Neuronal stem cell (in vitro differentiated cells): Measurements from ENCODE around the gene SCYL1.

Source experiments
- DNase-seq: peaks from one replicate; pipeline ENCODE4 v3.0.0-alpha.2; 2013; ENCODE audit warnings: low spot score
- H2AFZ ChIP-seq: one replicate; pipeline ENCODE4 v1.6.1; 2013; ENCODE audit warnings: mild to moderate bottlenecking, low read length, inconsistent platforms
- H2AK5ac ChIP-seq: 2 replicates; pipeline ENCODE4 v1.6.1; 2013; ENCODE audit warnings: low read depth, mild to moderate bottlenecking, inconsistent platforms, low read length, moderate library complexity, mixed read lengths
- H2BK120ac ChIP-seq: 2 replicates; pipeline ENCODE4 v1.6.1; 2013; ENCODE audit warnings: low read depth, mild to moderate bottlenecking, inconsistent platforms, low read length, moderate library complexity, mixed read lengths
- H2BK12ac ChIP-seq: one replicate; pipeline ENCODE4 v1.6.1; 2013; ENCODE audit warnings: low read length, inconsistent platforms
- H2BK15ac ChIP-seq: 2 replicates; pipeline ENCODE4 v1.6.1; 2013; ENCODE audit warnings: mild to moderate bottlenecking, low read length, inconsistent platforms, mixed read lengths
- H2BK5ac ChIP-seq: one replicate; pipeline ENCODE4 v1.6.1; 2013; ENCODE audit warnings: inconsistent platforms, mild to moderate bottlenecking, low read length, moderate library complexity
- H3K14ac ChIP-seq: one replicate; pipeline ENCODE4 v1.6.1; 2013; ENCODE audit warnings: low read length, inconsistent platforms
- H3K18ac ChIP-seq: 2 replicates; pipeline ENCODE4 v1.6.1; 2013; ENCODE audit warnings: low read length, inconsistent platforms
- H3K23ac ChIP-seq: 2 replicates; pipeline ENCODE4 v1.6.1; 2013; ENCODE audit warnings: low read depth, mild to moderate bottlenecking, mixed read lengths, low read length, inconsistent platforms; ENCODE audit not compliant: poor library complexity
- H3K27ac ChIP-seq: replicated peaks from 3 replicates; pipeline ENCODE4 v1.5.1; 2013; ENCODE audit warnings: low read length, inconsistent platforms
- H3K27me3 ChIP-seq, 3 experiments: 2 replicates each; pipeline ENCODE4 v1.6.1; 2013; ENCODE audit warnings: low read length in 3 of 3, mild to moderate bottlenecking in 2 of 3, inconsistent platforms in 1 of 3, low read depth in 1 of 3, mixed read lengths in 1 of 3, moderate library complexity in 1 of 3; ENCODE audit not compliant: control insufficient read depth in 3 of 3, insufficient read depth in 3 of 3
- H3K36me3 ChIP-seq, 2 donors: replicated peaks in 1 of 2; 2 replicates each; pipeline ENCODE4 v1.6.1; 2013; ENCODE audit warnings: low read length in 2 of 2; ENCODE audit not compliant: control insufficient read depth in 2 of 2, insufficient read depth in 2 of 2
- H3K4ac ChIP-seq: 2 replicates; pipeline ENCODE4 v1.6.1; 2013; ENCODE audit warnings: inconsistent platforms, mild to moderate bottlenecking, low read length, moderate library complexity
- H3K4me1 ChIP-seq, 2 donors: 1 replicate in 1 of 2; 2 replicates in 1 of 2; pipeline ENCODE4 v1.6.1; 2013; ENCODE audit warnings: low read length in 2 of 2, low read depth in 1 of 2; ENCODE audit not compliant: control insufficient read depth in 2 of 2, insufficient read depth in 1 of 2
- H3K4me2 ChIP-seq: one replicate; pipeline ENCODE4 v1.6.1; 2013; ENCODE audit warnings: mild to moderate bottlenecking, low read length, inconsistent platforms; ENCODE audit not compliant: insufficient read depth, poor library complexity, severe bottlenecking
- H3K4me3 ChIP-seq, 2 donors: 2 replicates each; pipeline ENCODE4 v1.5.1; 2013; ENCODE audit warnings: low read length in 2 of 2, mild to moderate bottlenecking in 2 of 2, inconsistent platforms in 1 of 2, moderate library complexity in 1 of 2
- H3K79me1 ChIP-seq: one replicate; pipeline ENCODE4 v1.6.1; 2013; ENCODE audit warnings: low read depth, mild to moderate bottlenecking, inconsistent platforms, low read length, moderate library complexity
- H3K9ac ChIP-seq: one replicate; pipeline ENCODE4 v1.6.1; 2013; ENCODE audit warnings: mild to moderate bottlenecking, low read depth, low read length, inconsistent platforms; ENCODE audit not compliant: poor library complexity
- H3K9me3 ChIP-seq, 2 donors: replicated peaks in 1 of 2; 2 replicates each; pipeline versions ENCODE3 to v1.6.1; 2013; ENCODE audit warnings: low read length in 2 of 2, mild to moderate bottlenecking in 2 of 2, inconsistent platforms in 1 of 2, low read depth in 1 of 2, mixed read lengths in 1 of 2, moderate library complexity in 1 of 2; ENCODE audit not compliant: control insufficient read depth in 2 of 2, insufficient read depth in 1 of 2
- H4K8ac ChIP-seq: one replicate; pipeline ENCODE4 v1.6.1; 2013; ENCODE audit warnings: low read depth, mild to moderate bottlenecking, inconsistent platforms, low read length, moderate library complexity
- H4K91ac ChIP-seq: one replicate; pipeline ENCODE4 v1.6.1; 2013; ENCODE audit warnings: low read length, low read depth, mild to moderate bottlenecking, inconsistent platforms; ENCODE audit not compliant: poor library complexity
- WGBS, 2 donors: extraction: QIAGEN DNeasy Blood & Tissue Kit; methylation state at CpG; one replicate each; pipeline ENCODE4 v1.1.7; 2013; ENCODE audit warnings: missing lambda C conversion rate in 2 of 2, mixed read lengths in 1 of 2; ENCODE audit not compliant: insufficient read length in 2 of 2, insufficient replicate concordance in 1 of 2; ENCODE audit errors: extremely low coverage in 2 of 2; 5-methylcytosine and 5-hydroxymethylcytosine counted together

SCYL1 gene

GRCh38 chr11:65536412-65537295 lies 11.8 kb downstream of the SCYL1 start:
- Histone ChIP-seq H3K4ac (no peak overlapping the region), H3K79me1 (peaks cover 3% of the 10 kb centered on the region), H3K27me3 (peaks cover 0 to 35% (median 13%) of the 10 kb centered on the region in 3 experiments), H4K91ac (no peak overlapping the region), H3K14ac (no peak overlapping the region), H2BK120ac (no peak overlapping the region), H3K27ac (no peak overlapping the region), H3K4me2 (no peak overlapping the region), H3K36me3 (peaks cover 33 to 60% of the 10 kb centered on the region in 2 donors), H3K9ac (peak overlapping the region; percentile 54), H3K18ac (no peak overlapping the region), H4K8ac (no peak overlapping the region), H2BK12ac (no peak overlapping the region), H3K4me3 (peak overlapping the region in 1 of 2 donors; percentile 23), H2AK5ac (no peak overlapping the region), H3K9me3 (no peaks in the 10 kb centered on the region), H3K4me1 (peaks cover 0 to 10% of the 10 kb centered on the region in 2 donors), H2BK5ac (no peak overlapping the region), H2AFZ (no peak overlapping the region), H3K23ac (peak overlapping the region; percentile 65), H2BK15ac (no peak overlapping the region)
- DNase-seq, result no peak
- no CpG with 5 or more reads among the region's 12 CpGs for WGBS, 2 donors

GRCh38 chr11:65537296-65537597 lies 12.4 kb downstream of the SCYL1 start:
- no peak overlapping the region for H3K4ac ChIP-seq
- no CpG with 5 or more reads among the region's 2 CpGs for WGBS, 2 donors

GRCh38 chr11:65537620-65538231 lies 12.8 kb downstream of the SCYL1 start:
- no CpG with 5 or more reads among the region's 18 CpGs for WGBS, 2 donors

More at GRCh38 chr11:65537296-65537597, 12.4 kb downstream of the SCYL1 start:
- Histone ChIP-seq H3K23ac (peak overlapping the region; percentile 65), H3K4me1 (peaks cover 0 to 10% of the 10 kb centered on the region in 2 donors), H2BK15ac (no peak overlapping the region), H4K8ac (no peak overlapping the region), H2AFZ (no peak overlapping the region), H3K27ac (no peak overlapping the region), H3K18ac (no peak overlapping the region), H3K27me3 (peaks cover 0 to 38% (median 13%) of the 10 kb centered on the region in 3 experiments), H3K4me3 (no peak overlapping the region), H3K36me3 (peaks cover 30 to 59% of the 10 kb centered on the region in 2 donors), H2AK5ac (no peak overlapping the region), H2BK120ac (no peak overlapping the region), H3K79me1 (peaks cover 3% of the 10 kb centered on the region), H3K9ac (no peak overlapping the region), H3K4me2 (no peak overlapping the region), H3K9me3 (no peaks in the 10 kb centered on the region), H2BK12ac (no peak overlapping the region), H4K91ac (no peak overlapping the region), H3K14ac (no peak overlapping the region), H2BK5ac (no peak overlapping the region)
- DNase-seq, result no peak

More at GRCh38 chr11:65537620-65538231, 12.8 kb downstream of the SCYL1 start:
- Histone ChIP-seq H3K23ac (peak overlapping the region; percentile 89), H2BK12ac (no peak overlapping the region), H2BK120ac (no peak overlapping the region), H4K8ac (no peak overlapping the region), H2AK5ac (peak overlapping the region; percentile 28), H3K27me3 (peaks cover 0 to 38% (median 13%) of the 10 kb centered on the region in 3 experiments), H3K4ac (no peak overlapping the region), H2BK15ac (no peak overlapping the region), H3K14ac (no peak overlapping the region), H3K36me3 (peaks cover 26 to 57% of the 10 kb centered on the region in 2 donors), H3K18ac (no peak overlapping the region), H3K27ac (no peak overlapping the region), H3K9me3 (no peaks in the 10 kb centered on the region), H3K4me3 (no peak overlapping the region), H2AFZ (no peak overlapping the region), H3K9ac (no peak overlapping the region), H3K4me2 (no peak overlapping the region), H3K4me1 (peaks cover 0 to 10% of the 10 kb centered on the region in 2 donors), H4K91ac (no peak overlapping the region), H2BK5ac (no peak overlapping the region), H3K79me1 (peaks cover 3% of the 10 kb centered on the region)
- no peak for DNase-seq
